MCF 10A (cell line): Measurements from ENCODE around the gene ARHGAP18. TPM values are rescaled to one million over a fixed set of nuclear protein-coding genes. Genes with fewer than 3 reads are reported as not detected.

Experiments
- BruUV-seq: library from RNA; stranded (reverse); fragments of 400-500 nt; replicated peaks from 2 replicates; lab custom pipeline; 2021; lab: Mats Ljungman, UMichigan
- CTCF ChIA-PET: fragments of 300-600 bp; sonication (Branson Sonifier 250); formaldehyde crosslinking; extraction: SDS; loops from one replicate; lab custom pipeline; 2021; ENCODE audit warnings: antibody characterized with exemption, inconsistent platforms; lab: Yijun Ruan, JAX
- POLR2A ChIA-PET: fragments of 300-600, 350-650 bp; sonication (Branson Sonifier 250); formaldehyde crosslinking; extraction: SDS; loops from one replicate; lab custom pipeline; 2020; ENCODE audit warnings: antibody characterized with exemption, inconsistent platforms; lab: Yijun Ruan, JAX
- DNase-seq: peaks from one replicate; pipeline ENCODE4 v3.0.0-alpha.2; 2018; ENCODE audit not compliant: unreplicated experiment
- H3K27ac Mint-ChIP-seq: one replicate; pipeline ENCODE4 v1.8.0; 2022; ENCODE audit warnings: mild to moderate bottlenecking, low read depth, mixed read lengths; ENCODE audit not compliant: unreplicated experiment
- H3K27me3 Mint-ChIP-seq: one replicate; pipeline ENCODE4 v1.8.0; 2022; ENCODE audit warnings: mixed read lengths; ENCODE audit not compliant: insufficient read depth, unreplicated experiment
- H3K36me3 Mint-ChIP-seq: one replicate; pipeline ENCODE4 v1.8.0; 2022; ENCODE audit warnings: mild to moderate bottlenecking, moderate library complexity, mixed read lengths; ENCODE audit not compliant: insufficient read depth, unreplicated experiment
- H3K4me1 Mint-ChIP-seq: one replicate; pipeline ENCODE4 v1.8.0; 2022; ENCODE audit warnings: mixed read lengths; ENCODE audit not compliant: insufficient read depth, unreplicated experiment
- H3K4me3 Mint-ChIP-seq: one replicate; pipeline ENCODE4 v1.8.0; 2022; ENCODE audit warnings: mild to moderate bottlenecking, moderate library complexity, mixed read lengths; ENCODE audit not compliant: unreplicated experiment
- H3K9me3 Mint-ChIP-seq: one replicate; pipeline ENCODE4 v1.8.0; 2022; ENCODE audit warnings: mixed read lengths; ENCODE audit not compliant: unreplicated experiment
- intact Hi-C: fragments of 100-400 bp; cut with micrococcal nuclease; formaldehyde crosslinking; loops from 2 replicates; pipeline ENCODE4 v1.14.1; 2022
- total RNA-seq: library from RNA; stranded (reverse); gene quantifications from 2 replicates; pipeline ENCODE4 v1.2.3, GENCODE V29; 2022
- TF ChIP-seq, protein P1 (sequence below): fragments of 200-600 bp; IDR thresholded peaks from one replicate; pipeline ENCODE4 v1.8.0; 2022; ENCODE audit warnings: antibody characterized with exemption, mild to moderate bottlenecking; ENCODE audit not compliant: unreplicated experiment

ARHGAP18 gene
- total RNA-seq, 1 experiment from 2014 or later: 22.9 TPM

DNA sequence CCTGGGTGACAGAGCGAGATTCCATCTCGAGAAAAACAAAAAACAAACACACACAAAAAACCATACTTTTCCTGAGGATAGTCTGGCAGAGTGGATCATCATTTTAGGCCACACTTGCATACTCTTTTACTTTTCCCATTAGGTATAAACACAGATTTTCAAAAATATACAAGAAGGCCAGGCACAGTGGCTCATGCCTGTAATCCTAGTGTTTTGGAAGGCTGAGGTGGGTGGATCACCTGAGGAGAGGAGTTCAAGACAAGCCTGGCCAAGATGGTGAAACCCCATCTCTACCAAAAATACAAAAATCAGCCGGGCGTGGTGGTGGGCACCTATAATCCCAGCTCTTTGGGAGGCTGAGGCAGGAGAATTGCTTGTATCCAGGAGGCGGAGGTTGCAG, 85.5 kb downstream of the ARHGAP18 start:
- no TSS peak for BruUV-seq
- ChIA-PET POLR2A (interaction anchor here (1.2 kb wide), 1 partner anchor 18 kb away, joined by 3 read pairs; no protein-coding TSS in a partner anchor), CTCF (interaction anchor here (0.6 to 1.7 kb wide), 2 partner anchors 27 to 107 kb away, joined by 3 to 10 read pairs; no protein-coding TSS in a partner anchor)
- Mint-ChIP-seq H3K4me1 (peaks cover 26% of the 10 kb centered on the region), H3K27ac (no peak overlapping the region), H3K36me3 (peaks cover 32% of the 10 kb centered on the region), H3K27me3 (no peaks in the 10 kb centered on the region), H3K4me3 (no peak overlapping the region), H3K9me3 (no peaks in the 10 kb centered on the region)
- TF ChIP-seq, protein P1, sequence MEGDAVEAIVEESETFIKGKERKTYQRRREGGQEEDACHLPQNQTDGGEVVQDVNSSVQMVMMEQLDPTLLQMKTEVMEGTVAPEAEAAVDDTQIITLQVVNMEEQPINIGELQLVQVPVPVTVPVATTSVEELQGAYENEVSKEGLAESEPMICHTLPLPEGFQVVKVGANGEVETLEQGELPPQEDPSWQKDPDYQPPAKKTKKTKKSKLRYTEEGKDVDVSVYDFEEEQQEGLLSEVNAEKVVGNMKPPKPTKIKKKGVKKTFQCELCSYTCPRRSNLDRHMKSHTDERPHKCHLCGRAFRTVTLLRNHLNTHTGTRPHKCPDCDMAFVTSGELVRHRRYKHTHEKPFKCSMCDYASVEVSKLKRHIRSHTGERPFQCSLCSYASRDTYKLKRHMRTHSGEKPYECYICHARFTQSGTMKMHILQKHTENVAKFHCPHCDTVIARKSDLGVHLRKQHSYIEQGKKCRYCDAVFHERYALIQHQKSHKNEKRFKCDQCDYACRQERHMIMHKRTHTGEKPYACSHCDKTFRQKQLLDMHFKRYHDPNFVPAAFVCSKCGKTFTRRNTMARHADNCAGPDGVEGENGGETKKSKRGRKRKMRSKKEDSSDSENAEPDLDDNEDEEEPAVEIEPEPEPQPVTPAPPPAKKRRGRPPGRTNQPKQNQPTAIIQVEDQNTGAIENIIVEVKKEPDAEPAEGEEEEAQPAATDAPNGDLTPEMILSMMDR: no peak
- intact Hi-C loops: loop anchor here (5.0 kb wide), 1 partner anchor 88 kb away; the partner anchor contains the start of gene ARHGAP18
- DNase-seq: no peak

DNA sequence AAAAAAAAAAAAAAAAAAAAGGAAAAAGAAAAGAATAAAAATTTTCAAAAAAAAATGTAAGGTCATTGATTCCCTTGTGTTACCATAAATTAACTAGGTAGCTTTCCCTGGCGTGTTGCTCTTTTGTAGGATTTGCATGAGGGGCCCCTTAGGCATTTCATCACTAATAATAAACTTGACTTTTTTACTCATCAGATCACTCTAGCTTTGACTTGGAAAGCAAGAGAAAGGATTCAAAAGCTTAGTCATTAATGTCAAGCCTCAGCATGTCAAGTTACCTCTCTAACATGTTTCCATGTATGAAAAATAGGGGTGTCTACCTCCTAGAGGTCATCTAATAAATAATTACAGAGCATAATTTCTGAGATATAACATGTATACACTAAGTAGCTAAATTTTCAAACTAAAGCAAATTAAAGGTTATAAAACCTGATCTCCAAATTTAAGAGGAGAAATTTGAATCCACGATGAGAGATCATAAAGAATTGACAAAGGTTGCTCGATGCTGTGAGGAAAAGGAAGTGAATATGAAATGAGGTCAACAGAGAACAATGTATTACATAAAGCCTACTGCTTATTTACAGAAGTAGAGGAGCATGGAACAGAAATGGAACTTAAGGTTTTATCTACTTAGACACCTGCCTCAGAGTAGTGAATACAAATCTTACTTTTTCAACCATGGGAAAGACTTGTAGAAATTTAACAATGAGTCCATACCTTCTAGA, 86.8 kb downstream of the ARHGAP18 start:
- DNase-seq: peak; percentile 53
- no TSS peak for BruUV-seq
- ChIA-PET CTCF (interaction anchor here (0.5 to 2.4 kb wide), 6 partner anchors 19 to 126 kb away, joined by 3 to 10 read pairs (median 3); no protein-coding TSS in a partner anchor), POLR2A (interaction anchor here (0.6 to 2.8 kb wide), 3 partner anchors 19 to 87 kb away, joined by 3 to 13 read pairs (median 3); partner anchors contain the start of gene ARHGAP18)
- Mint-ChIP-seq H3K4me3 (no peak overlapping the region), H3K27ac (peak overlapping the region; percentile 58), H3K27me3 (no peaks in the 10 kb centered on the region), H3K36me3 (peaks cover 20% of the 10 kb centered on the region), H3K9me3 (no peaks in the 10 kb centered on the region), H3K4me1 (peaks cover 24% of the 10 kb centered on the region)
- TF ChIP-seq, protein P1: no peak
- intact Hi-C loops: loop anchor here (5.0 kb wide), 1 partner anchor 89 kb away; the partner anchor contains the start of gene ARHGAP18

DNA sequence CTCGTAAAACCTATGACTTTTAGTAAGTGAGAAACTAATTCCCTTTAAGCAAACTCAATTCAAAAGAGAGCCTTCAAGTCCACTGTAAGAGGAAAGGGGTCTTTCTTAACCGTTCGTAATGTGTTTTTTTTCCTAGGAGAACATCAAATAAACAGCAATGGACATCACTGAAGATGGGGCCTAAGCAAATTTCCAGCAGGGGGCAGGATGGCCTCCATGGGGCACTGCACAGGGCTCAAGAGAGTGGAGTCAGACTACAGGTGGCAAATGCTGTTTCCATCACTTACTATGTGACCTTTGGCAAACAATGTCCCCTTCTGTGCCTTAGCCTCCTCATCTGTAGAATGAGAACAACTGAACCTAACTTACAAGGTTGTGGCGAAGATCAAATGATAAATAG, 88.7 kb downstream of the ARHGAP18 start:
- H3K27ac Mint-ChIP-seq: no peak overlapping the region
- H3K36me3 Mint-ChIP-seq: peaks cover 12% of the 10 kb centered on the region
- H3K27me3 Mint-ChIP-seq: no peaks in the 10 kb centered on the region
- peaks cover 14% of the 10 kb centered on the region for H3K4me1 Mint-ChIP-seq
- no peak overlapping the region for H3K4me3 Mint-ChIP-seq
- no TSS peak for BruUV-seq
- H3K9me3 Mint-ChIP-seq: no peaks in the 10 kb centered on the region
- ChIA-PET CTCF (interaction anchor here (2.4 kb wide), 1 partner anchor 109 kb away, joined by 9 read pairs; no protein-coding TSS in a partner anchor), POLR2A (interaction anchor here (2.8 kb wide), 1 partner anchor 88 kb away, joined by 13 read pairs; the partner anchor contains the start of gene ARHGAP18)
- TF ChIP-seq, protein P1: peak; percentile 19
- peak; percentile 26 for DNase-seq
- intact Hi-C loops: loop anchor here (5.0 kb wide), 1 partner anchor 91 kb away; the partner anchor contains the start of gene ARHGAP18

DNA sequence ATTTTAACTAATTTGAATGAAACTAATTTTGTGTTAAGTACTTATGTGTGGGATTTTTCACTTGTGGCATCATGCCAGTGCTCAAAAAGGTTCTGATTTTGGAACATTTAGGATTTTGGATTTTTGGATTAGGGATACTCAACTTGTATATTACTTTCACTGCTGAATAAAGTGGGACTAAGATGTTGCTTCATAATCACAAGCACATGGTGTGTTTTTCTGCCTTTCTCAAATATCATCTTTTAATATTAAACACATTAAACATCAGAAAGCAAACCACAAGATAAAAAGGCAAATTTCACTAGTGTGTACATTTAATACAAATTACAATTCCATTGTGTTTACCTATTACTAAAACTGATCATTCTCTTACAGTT, 89.8 kb downstream of the ARHGAP18 start:
- intact Hi-C loops: loop anchor here (5.0 kb wide), 1 partner anchor 92 kb away; the partner anchor contains the start of gene ARHGAP18
- Mint-ChIP-seq H3K4me3 (no peak overlapping the region), H3K9me3 (no peaks in the 10 kb centered on the region), H3K36me3 (peaks cover 21% of the 10 kb centered on the region), H3K27ac (no peak overlapping the region), H3K27me3 (no peaks in the 10 kb centered on the region), H3K4me1 (peaks cover 14% of the 10 kb centered on the region)
- DNase-seq: no peak
- TF ChIP-seq, protein P1: no peak
- CTCF ChIA-PET: no interaction called here
- BruUV-seq: no TSS peak
- POLR2A ChIA-PET: no interaction called here
